Stimulated activated CD8-positive, alpha-beta memory T cell treated with anti-CD3 and anti-CD28 coated beads, Interleukin-12 subunit alpha, Interleukin-12 subunit beta, amount 100 ng/mL, for 24 hours (primary cell): ENCODE results near the gene POTEG.
"Not testable (repeated sequence)": the region's sequence is repeated elsewhere in the genome, so short reads cannot be mapped to it uniquely, and the experiment has no call there.

Source experiments
- DNase-seq: peaks from one replicate; pipeline ENCODE4 v3.0.0-alpha.2; 2020; ENCODE audit errors: extremely low read depth

POTEG gene

GRCh38 chr14:19434241-19434640 lies at the start of gene POTEG:
POTEG (minus strand) TSS chr14:19434341; CDS start chr14:19434289, 52 bp downstream.
- DNase-seq = not testable (repeated sequence)

- not testable (repeated sequence) for DNase-seq
Measured at GRCh38 chr14:19482093-19482492, 48.0 kb upstream of the POTEG start.

GRCh38 chr14:19481421-19481820 lies 47.3 kb upstream of the POTEG start:
- DNase-seq = not testable (repeated sequence)

DNA sequence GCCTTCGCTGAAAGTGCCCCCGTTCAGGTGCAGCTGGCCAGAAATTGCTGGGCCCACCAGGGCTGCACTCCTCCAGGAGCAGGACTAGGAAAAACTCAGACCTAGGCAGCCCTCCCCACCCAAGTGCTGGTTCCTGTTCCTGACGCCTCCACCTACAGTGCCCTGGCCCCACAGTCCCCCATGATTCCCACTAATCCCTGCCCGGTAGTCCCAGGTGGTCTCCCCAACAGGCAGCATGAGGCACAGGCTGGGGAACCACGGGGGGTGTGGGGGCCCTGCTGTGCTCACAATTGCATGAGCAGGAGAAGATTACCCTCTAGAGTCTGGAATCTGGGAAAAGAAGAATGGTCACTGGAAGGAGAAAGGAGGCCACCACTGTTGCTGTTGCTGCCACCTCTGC lies 46.4 kb upstream of the POTEG start:
- DNase-seq = not testable (repeated sequence)

GRCh38 chr14:19445761-19446160 lies 11.6 kb upstream of the POTEG start:
- DNase-seq = not testable (repeated sequence)

- not testable (repeated sequence) for DNase-seq
Measured at GRCh38 chr14:19439826-19440225, 5.7 kb upstream of the POTEG start.

- not testable (repeated sequence) for DNase-seq
Measured at GRCh38 chr14:19439219-19439618, 5.1 kb upstream of the POTEG start.

GRCh38 chr14:19437126-19437443 lies 2.9 kb upstream of the POTEG start:
- DNase-seq = not testable (repeated sequence)

DNA sequence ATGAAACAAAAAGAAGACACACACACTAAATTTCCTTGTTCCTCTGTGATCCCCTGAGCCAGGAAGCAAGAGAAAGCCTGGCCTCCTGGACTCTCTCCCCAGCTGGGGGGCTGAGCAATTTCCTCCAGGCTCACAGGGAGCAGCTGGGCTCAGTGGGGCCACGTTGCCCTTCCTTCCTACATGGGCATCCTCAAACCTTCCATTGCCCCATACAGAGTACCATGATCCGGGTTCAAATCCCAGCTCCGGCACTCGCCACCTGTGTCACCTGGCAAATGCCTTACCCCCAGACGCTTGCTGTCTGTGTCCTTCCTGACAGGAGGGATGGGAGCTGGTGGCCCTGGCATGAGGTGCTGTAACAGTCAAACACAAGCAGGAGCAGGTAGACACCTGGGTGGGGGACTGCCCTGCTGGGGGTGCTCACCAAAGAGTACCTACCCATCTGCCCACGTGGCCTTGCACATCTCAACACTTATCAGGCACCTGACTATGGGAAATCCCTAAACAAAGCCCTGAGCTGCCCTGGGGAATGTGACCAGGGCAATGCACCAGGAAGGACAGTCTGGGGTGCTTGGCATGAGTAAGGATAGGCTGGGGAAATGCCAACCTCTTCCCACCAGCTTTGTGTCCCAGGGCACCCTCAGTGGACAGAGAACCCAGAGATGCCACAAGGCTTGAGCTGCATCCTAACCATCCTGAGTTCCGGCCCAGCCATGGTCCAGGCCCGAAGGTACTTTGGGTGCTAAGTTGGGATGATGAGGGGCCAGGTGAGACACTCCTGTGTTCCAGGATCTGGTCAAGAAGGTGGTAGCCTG lies 2.4 kb upstream of the POTEG start:
- not testable (repeated sequence) for DNase-seq

DNA sequence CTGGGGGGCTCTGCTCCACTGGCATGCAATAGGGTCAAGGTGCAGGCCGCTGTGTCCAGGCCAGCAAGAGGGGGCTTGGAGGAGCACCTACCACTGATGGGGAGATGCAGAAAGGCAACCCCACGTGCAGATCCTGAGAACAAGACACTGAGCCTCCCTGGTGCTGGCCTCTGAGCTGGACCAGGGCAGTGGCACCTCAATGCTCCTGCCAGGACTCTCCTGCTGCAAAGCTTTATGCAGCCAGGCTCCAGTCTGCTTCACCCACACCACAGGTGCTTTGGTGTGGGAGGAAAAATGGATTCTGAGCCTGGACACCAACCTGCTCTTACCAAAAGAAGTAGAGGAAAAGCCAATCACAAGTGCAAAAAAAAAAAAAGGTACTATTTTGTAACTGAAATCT lies 1.7 kb upstream of the POTEG start:
- not testable (repeated sequence) for DNase-seq

- DNase-seq = not testable (repeated sequence)
Measured at GRCh38 chr14:19434891-19435290, 750 bp upstream of the POTEG start.

- DNase-seq = not testable (repeated sequence)
Measured at GRCh38 chr14:19433765-19434164, 376 bp downstream of the POTEG start.

DNA sequence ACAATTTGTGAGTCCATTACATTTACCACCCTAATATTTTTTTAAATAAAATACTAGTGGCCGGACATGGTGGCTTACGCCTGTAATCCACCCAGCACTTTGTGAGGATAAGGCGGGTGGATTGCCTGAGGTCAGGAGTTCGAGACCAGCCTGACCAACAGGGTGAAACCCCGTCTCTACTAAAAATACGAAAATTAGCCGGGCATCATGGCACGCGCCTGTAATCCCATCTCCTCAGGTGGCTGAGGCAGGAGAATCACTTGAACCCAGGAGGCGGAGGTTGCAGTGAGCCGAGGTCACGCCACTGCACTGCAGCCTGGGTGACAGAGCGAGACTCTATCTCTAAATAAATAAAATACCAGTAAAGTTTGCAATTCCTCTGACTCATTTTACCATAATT lies 25.6 kb downstream of the POTEG start:
- not testable (repeated sequence) for DNase-seq

GRCh38 chr14:19402097-19402496 lies 32.0 kb downstream of the POTEG start:
- DNase-seq = not testable (repeated sequence)

DNA sequence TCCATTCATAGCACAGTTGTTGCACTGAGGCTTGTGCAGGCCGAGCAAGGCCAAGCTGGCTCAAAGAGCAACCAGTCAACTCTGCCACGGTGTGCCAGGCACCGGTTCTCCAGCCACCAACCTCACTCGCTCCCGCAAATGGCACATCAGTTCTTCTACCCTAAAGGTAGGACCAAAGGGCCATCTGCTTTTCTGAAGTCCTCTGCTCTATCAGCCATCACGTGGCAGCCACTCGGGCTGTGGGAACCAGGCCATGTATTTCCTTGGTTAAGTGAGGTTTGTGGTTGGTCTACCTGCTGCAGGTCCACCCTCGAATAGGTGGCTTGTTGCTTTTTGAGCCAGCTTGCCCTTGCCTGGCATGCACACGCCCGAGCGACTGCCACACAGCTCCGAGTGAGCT lies 39.4 kb downstream of the POTEG start:
- DNase-seq = not testable (repeated sequence)

DNA sequence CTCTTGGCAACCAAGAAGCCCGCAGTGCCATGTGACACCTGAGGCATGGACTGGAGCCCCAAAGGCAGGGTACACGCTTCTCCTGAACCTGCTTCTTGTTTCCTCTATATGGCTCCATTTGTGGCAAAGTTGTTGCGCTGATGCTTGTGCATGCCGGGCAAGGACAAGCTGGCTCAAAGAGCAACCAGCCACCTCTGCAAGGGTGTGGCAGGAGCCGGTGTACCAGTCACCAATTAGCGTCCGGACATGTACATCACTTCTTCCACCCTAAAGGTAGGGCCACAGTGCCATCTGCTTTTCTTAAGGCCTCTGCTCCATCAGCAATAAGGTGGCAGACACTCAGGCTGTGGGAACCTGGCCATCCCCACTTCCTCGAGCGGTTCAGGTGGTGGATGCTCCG lies 43.9 kb downstream of the POTEG start:
- not testable (repeated sequence) for DNase-seq

DNA sequence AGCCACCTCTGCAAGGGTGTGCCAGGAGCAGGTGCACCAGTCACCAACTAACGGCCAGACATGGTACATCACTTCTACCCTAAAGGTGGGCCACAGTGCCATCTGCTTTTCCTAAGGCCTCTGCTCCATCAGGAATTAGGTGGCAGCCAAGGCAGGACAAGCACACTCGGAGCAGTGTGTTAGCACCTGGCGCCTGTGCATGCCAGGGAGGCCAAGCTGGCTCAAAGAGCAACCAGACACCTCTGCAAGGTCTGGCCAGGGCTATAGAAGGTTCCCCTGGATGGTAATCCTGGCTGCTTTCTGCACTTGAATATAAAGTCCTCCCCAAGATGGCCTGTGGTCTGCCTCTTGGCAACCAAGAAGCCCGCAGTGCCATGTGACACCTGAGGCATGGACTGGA lies 45.4 kb downstream of the POTEG start:
- DNase-seq = not testable (repeated sequence)

DNA sequence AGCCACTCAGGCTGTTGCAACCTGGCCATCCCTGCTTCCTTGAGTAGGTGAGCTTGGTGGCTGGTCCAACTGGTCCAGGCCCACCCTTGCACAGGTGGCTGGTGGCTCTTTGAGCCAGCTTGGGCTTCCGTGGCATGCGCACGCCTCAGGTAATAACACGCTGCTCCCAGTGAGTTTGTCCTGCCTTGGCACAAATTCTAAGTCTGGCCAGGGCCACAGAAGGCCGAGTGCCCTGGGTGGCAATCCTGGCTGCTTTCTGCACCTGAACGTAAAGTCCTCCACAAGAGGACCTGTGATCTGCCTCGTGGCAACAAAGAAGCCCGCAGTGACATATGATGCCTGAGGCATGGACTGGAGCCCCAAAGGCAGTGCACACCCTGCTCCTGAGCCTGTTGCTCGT lies 47.1 kb downstream of the POTEG start:
- DNase-seq = not testable (repeated sequence)

GRCh38 chr14:19386309-19386708 lies 47.8 kb downstream of the POTEG start:
- DNase-seq = not testable (repeated sequence)

DNA sequence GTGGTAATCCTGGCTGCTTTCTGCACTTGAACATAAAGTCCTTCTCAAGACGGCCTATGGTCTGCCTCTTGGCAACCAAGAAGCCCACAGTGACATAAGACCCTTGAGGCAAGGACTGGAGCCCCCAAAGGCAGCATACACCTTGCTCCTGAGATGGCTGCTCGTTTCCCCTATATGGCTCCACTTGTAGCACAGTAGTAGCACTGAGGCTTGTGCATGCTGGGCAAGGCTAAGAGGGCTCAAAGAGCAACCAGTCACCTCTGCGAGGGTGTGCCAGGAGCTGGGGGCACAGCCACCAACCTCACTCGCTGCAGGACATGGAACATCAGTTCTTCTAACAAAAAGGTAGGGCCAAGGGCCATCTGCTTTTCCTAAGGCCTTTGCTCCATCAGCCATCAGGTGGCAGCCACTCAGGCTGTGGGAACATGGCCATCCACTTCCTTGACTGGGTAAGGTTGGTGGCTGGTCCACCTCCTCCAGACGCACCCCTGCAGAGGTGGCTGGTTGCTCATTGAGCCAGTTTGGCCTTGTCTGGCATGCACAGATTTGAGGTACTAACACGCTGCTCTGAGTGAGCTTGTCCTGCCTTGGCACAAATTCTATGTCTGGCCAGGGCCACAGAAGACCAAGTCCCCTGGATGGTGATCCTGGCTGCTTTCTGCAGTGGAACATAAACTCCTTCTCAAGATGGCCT lies 49.9 kb downstream of the POTEG start:
- DNase-seq = not testable (repeated sequence)

GRCh38 chr14:19383008-19383584 lies 51.0 kb downstream of the POTEG start:
- not testable (repeated sequence) for DNase-seq

DNA sequence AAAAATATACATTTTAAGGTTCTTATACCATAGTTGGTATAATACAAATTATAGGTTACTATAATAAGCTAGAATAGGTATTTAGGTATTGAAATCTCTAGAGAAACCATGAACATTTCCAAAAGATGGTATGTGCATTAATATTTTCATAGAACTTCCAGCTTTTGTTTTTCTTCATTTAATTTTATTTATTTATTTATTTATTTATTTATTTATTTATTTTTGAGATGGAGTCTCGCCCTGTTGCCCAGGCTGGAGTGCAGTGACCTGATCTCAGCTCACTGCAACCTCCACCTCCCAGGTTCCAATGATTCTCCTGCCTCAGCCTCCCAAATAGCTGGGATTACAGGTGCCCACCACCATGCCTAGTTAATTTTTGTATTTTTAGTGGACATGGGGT lies 54.0 kb downstream of the POTEG start:
- DNase-seq = not testable (repeated sequence)
